ENCODE data around the gene ORAI1. TPM values are rescaled to one million over a fixed set of nuclear protein-coding genes. Genes with fewer than 3 reads are reported as not detected.
A peak's percentile ranks its signal among the peaks of the same experiment; 100 is the strongest.
"Not testable (repeated sequence)": the region's sequence is repeated elsewhere in the genome, so short reads cannot be mapped to it uniquely, and the experiment has no call there.

Gene ORAI1
- total RNA-seq, 4 donors from 2014 or later, result 7.5 to 9.1 (median 8.2) TPM

DNA sequence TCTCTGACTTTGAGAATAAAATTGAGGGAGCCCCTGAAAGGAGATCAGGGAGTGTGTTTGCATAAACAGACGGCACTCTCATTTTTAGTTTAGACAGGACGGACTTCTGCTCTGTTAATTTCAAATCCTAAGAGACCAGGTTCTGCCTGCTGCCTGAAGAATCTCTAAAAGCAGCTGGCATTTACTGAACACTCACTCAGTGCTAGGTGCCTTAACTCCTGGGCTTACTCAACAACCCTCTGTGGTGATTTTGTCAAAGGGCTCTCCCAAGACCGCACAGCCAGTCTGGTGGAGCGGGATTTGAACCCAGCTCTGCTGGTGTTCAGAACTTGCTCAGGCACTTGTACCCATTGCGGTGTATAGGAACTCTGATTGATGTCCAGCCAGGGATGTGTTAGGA is 2.2 kb downstream of the ORAI1 start:
- no peak for TF ChIP-seq POLR2A (IDR thresholded peaks at IDR 0.05)
- TF ChIP-seq, protein P1, sequence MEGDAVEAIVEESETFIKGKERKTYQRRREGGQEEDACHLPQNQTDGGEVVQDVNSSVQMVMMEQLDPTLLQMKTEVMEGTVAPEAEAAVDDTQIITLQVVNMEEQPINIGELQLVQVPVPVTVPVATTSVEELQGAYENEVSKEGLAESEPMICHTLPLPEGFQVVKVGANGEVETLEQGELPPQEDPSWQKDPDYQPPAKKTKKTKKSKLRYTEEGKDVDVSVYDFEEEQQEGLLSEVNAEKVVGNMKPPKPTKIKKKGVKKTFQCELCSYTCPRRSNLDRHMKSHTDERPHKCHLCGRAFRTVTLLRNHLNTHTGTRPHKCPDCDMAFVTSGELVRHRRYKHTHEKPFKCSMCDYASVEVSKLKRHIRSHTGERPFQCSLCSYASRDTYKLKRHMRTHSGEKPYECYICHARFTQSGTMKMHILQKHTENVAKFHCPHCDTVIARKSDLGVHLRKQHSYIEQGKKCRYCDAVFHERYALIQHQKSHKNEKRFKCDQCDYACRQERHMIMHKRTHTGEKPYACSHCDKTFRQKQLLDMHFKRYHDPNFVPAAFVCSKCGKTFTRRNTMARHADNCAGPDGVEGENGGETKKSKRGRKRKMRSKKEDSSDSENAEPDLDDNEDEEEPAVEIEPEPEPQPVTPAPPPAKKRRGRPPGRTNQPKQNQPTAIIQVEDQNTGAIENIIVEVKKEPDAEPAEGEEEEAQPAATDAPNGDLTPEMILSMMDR (IDR thresholded peaks at IDR 0.05), result no peak
- no peak for TF ChIP-seq POLR2AphosphoS5 (IDR thresholded peaks at IDR 0.05)
- no peak for TF ChIP-seq EP300 (IDR thresholded peaks at IDR 0.05; ENCODE audit: low read depth)
- Histone ChIP-seq H3K27me3 (no peaks in the 10 kb centered on the region), H3K27ac (peak overlapping the region; percentile 94 to 99 (median 96)), H3K36me3 (no peaks in the 10 kb centered on the region), H3K4me1 (peaks cover 6 to 70% (median 52%) of the 10 kb centered on the region in 4 donors), H3K4me3 (peak overlapping the region in 1 of 4 donors; percentile 80), H3K9me3 (no peaks in the 10 kb centered on the region)
- DNase-seq, result no peak
- 71% methylated on average over 3 to 5 of the region's 5 CpGs for WGBS, 2 donors (ENCODE audit: low coverage in 1 of 2)
- in situ Hi-C loops (cut with MboI; ENCODE audit: low pct_ligation_motif_present in 1 of 4, low pct_unique_long_range_greater_than_20kb in 1 of 4, low sequenced_read_pairs in 3 of 4), result loop anchor here in 1 of 4 donors (10.0 kb wide), 1 partner anchor 54 kb away; no protein-coding TSS in a partner anchor
- intact Hi-C loops (cut with DNase I; ENCODE audit: low total_unique reads), result no loop called here

DNA sequence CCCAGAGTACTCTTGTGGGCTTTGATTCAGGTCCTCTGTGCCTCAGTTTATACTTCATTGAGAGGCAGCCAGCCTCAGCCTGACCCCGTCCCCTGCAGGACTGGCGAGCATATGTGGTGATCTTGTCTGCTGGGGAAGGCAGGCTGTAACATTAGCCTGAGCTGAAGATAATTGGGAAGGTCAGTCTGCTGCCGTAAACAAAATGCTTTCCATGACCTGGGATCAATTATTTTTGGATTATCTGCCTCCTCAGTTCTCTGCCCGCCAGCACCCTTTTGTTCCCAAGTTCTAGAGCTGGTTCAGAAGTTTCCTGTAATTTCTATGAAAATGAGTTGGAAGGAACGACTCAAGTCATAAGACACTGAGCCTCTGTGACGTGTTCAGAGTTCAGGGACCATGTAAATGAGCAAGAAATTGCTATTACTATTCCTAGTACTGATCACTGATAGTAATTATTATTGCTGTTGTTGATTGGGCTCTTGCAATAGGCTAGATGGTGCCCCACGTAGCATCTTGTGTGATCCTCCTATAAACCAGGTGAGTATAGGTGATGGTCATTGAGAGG is 4.5 kb downstream of the ORAI1 start:
- Histone ChIP-seq H3K4me1 (peaks cover 6 to 56% (median 46%) of the 10 kb centered on the region in 4 donors), H3K9me3 (no peaks in the 10 kb centered on the region), H3K27me3 (no peaks in the 10 kb centered on the region), H3K27ac (peak overlapping the region in 1 of 4 donors; percentile 28), H3K36me3 (no peaks in the 10 kb centered on the region), H3K4me3 (no peak overlapping the region)
- in situ Hi-C loops (cut with MboI; ENCODE audit: low pct_ligation_motif_present in 1 of 4, low pct_unique_long_range_greater_than_20kb in 1 of 4, low sequenced_read_pairs in 3 of 4) (no loop called here), intact Hi-C loops (cut with DNase I; ENCODE audit: low total_unique reads) (no loop called here)
- DNase-seq, result no peak
- TF ChIP-seq POLR2A (IDR thresholded peaks at IDR 0.05), result no peak
- TF ChIP-seq EP300 (IDR thresholded peaks at IDR 0.05; ENCODE audit: low read depth), result no peak
- no peak for TF ChIP-seq POLR2AphosphoS5 (IDR thresholded peaks at IDR 0.05)
- TF ChIP-seq, protein P1 (IDR thresholded peaks at IDR 0.05), result no peak
- WGBS, 2 donors (ENCODE audit: low coverage in 1 of 2), result 87% methylated on average over 4 to 7 of the region's 7 CpGs

DNA sequence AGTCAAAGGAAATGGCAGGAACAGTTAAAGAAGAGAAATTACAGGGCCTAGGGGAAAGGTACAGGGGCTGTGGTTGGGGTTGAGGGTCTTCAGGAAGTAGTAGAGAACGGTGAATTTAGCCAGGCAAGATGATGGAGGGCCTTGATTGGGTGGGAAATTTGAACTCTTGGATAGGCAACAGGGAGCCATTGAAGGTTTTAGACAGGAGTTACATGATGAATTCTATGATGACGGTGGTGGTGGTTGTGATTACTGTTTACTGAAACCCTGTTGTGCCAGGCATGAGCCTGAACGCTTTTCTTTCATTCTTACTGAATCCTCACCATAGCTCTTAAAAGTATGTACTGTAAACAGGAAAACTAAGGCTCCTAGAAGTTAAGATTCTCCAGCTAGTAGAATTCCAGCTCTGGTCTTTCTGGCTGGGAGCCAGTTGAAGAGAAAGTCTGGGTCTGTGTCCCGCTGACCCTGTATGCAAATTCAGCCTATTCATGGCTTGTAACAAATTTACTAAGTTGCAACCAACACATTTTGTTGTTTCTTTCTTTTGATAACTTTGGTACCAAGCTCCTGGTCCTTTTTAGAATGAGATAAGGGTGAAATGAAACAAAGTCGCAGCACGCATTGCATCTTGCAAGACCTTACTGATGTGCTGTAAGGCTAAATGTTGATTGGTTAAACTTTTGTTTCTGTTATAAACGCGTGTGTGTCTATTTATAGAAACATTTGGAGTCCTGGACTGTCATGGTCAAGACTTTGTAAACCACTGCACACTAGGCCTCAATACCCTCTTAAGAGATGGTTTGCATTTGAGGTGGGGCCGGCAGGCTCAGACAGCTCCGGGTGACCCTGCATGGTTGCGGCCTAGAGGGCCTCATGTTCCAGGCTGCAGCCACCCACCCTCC is 6.0 kb downstream of the ORAI1 start:
- no peak for TF ChIP-seq POLR2A (IDR thresholded peaks at IDR 0.05)
- TF ChIP-seq EP300 (IDR thresholded peaks at IDR 0.05; ENCODE audit: low read depth), result no peak
- in situ Hi-C loops (cut with MboI; ENCODE audit: low pct_ligation_motif_present in 1 of 4, low pct_unique_long_range_greater_than_20kb in 1 of 4, low sequenced_read_pairs in 3 of 4) (no loop called here), intact Hi-C loops (cut with DNase I; ENCODE audit: low total_unique reads) (no loop called here)
- Histone ChIP-seq H3K9me3 (no peaks in the 10 kb centered on the region), H3K4me3 (no peak overlapping the region), H3K27me3 (no peaks in the 10 kb centered on the region), H3K4me1 (peaks cover 6 to 57% (median 45%) of the 10 kb centered on the region in 4 donors), H3K27ac (peak overlapping the region; percentile 6 to 58 (median 46)), H3K36me3 (no peaks in the 10 kb centered on the region)
- DNase-seq, result no peak
- 59 to 72% methylated on average over 6 to 11 of the region's 11 CpGs for WGBS, 2 donors (ENCODE audit: low coverage in 1 of 2)

DNA sequence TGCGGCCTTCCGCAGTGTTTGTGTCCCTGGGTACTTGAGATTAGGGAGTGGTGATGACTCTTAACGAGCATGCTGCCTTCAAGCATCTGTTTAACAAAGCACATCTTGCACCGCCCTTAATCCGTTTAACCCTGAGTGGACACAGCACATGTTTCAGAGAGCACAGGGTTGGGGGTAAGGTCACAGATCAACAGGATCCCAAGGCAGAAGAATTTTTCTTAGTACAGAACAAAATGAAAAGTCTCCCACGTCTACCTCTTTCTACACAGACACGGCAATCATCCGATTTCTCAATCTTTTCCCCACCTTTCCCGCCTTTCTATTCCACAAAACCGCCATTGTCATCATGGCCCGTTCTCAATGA is 7.5 kb downstream of the ORAI1 start:
- peaks cover 0 to 46% (median 34%) of the 10 kb centered on the region in 4 donors for H3K4me1 ChIP-seq
- H3K9me3 ChIP-seq; H3K4me3 ChIP-seq; intact Hi-C loops (cut with DNase I; ENCODE audit: low total_unique reads); in situ Hi-C loops (cut with MboI; ENCODE audit: low pct_ligation_motif_present in 1 of 4, low pct_unique_long_range_greater_than_20kb in 1 of 4, low sequenced_read_pairs in 3 of 4); H3K36me3 ChIP-seq; H3K27me3 ChIP-seq; DNase-seq; H3K27ac ChIP-seq: not testable (repeated sequence)
- WGBS, 2 donors (ENCODE audit: low coverage in 1 of 2), result 93 to 100% methylated on average over 2 to 6 of the region's 11 CpGs

DNA sequence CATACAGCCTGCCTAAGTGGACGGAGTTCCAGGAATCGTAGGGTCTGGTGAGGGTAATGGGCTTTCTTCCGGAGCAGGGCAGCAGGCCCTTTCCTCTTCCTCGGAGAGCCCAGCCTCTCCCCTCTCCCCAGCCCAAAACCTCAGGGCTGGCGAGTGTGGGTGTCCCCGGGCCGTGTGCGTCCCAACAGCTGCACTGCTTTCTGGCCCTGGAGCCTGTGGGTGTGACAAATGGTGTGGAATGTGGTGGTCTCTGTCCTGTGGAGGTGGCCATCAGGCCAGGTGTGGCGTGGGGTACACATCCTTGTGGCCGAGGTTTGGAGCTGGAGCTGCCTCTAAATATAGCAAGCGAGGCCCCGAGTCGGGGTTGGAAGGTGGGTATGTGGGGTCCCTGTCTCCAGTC is 8.5 kb downstream of the ORAI1 start:
- TF ChIP-seq, protein P1 (IDR thresholded peaks at IDR 0.05), result no peak
- TF ChIP-seq POLR2AphosphoS5 (IDR thresholded peaks at IDR 0.05) (no peak), POLR2A (IDR thresholded peaks at IDR 0.05) (no peak), EP300 (IDR thresholded peaks at IDR 0.05; ENCODE audit: low read depth) (no peak)
- 84 to 100% methylated on average over 1 to 13 of the region's 13 CpGs for WGBS, 2 donors (ENCODE audit: low coverage in 1 of 2)
- in situ Hi-C loops (cut with MboI; ENCODE audit: low pct_ligation_motif_present in 1 of 4, low pct_unique_long_range_greater_than_20kb in 1 of 4, low sequenced_read_pairs in 3 of 4), result no loop called here
- Histone ChIP-seq H3K4me1 (peaks cover 0 to 36% (median 26%) of the 10 kb centered on the region in 4 donors), H3K36me3 (no peaks in the 10 kb centered on the region), H3K9me3 (no peaks in the 10 kb centered on the region), H3K27ac (no peak overlapping the region), H3K27me3 (no peaks in the 10 kb centered on the region), H3K4me3 (no peak overlapping the region)
- intact Hi-C loops (cut with DNase I; ENCODE audit: low total_unique reads), result no loop called here
- DNase-seq, result no peak
